Vagina (tissue), 2 donors: Measurements from ENCODE around the gene SNX17. TPM values are rescaled to one million over a fixed set of nuclear protein-coding genes. Genes with fewer than 3 reads are reported as not detected.

Experiments
- DNase-seq, 2 donors: peaks; one replicate each; pipeline ENCODE4 v3.0.0-alpha.2; 2017; ENCODE audit errors: extremely low spot score in 2 of 2
- H3K27ac ChIP-seq: fragments of 200-600 bp; sonication (generic); one replicate; pipeline ENCODE4 v1.5.1; 2019
- H3K27me3 ChIP-seq: fragments of 200-600 bp; sonication (generic); one replicate; pipeline ENCODE4 v1.5.1; 2019
- H3K36me3 ChIP-seq, 2 donors: fragments of 200-600 bp; sonication (generic); one replicate each; pipeline ENCODE4 v1.5.1; 2017 to 2019
- H3K4me1 ChIP-seq: fragments of 200-600 bp; sonication (generic); one replicate; pipeline ENCODE4 v1.5.1; 2019
- H3K4me3 ChIP-seq, 2 donors: fragments of 200-600 bp; sonication (generic); 1 replicate in 1 of 2; 2 replicates in 1 of 2; pipeline ENCODE4 v1.5.1; 2016 to 2019
- H3K9me3 ChIP-seq: fragments of 200-600 bp; sonication (generic); one replicate; pipeline ENCODE4 v1.5.1; 2019
- POLR2A ChIP-seq, 2 donors: fragments of 450-650 bp; IDR thresholded peaks; one replicate each; pipeline ENCODE4 v1.6.1; 2017; ENCODE audit warnings: antibody characterized with exemption in 2 of 2, mild to moderate bottlenecking in 2 of 2, moderate library complexity in 2 of 2
- POLR2AphosphoS5 ChIP-seq, 2 donors: sonication (generic); formaldehyde crosslinking; IDR thresholded peaks; one replicate each; pipeline ENCODE4 v1.9.0; 2017; ENCODE audit warnings: antibody characterized with exemption in 2 of 2, mild to moderate bottlenecking in 2 of 2, low read depth in 1 of 2; ENCODE audit not compliant: insufficient read depth in 1 of 2
- intact Hi-C: fragments of 100-400 bp; cut with DNase I; formaldehyde crosslinking; loops from one replicate; pipeline ENCODE4 v1.15.1; 2023
- total RNA-seq: library from RNA; depleted of rRNA; stranded (reverse); fragments of >200 nt; gene quantifications from one replicate; pipeline ENCODE4 v1.2.3, GENCODE V29; 2016
- TF ChIP-seq, protein P1 (sequence below), 3 experiments: fragments of 450-650 bp in 2 of 3; fragments of 200-600 bp in 1 of 3; sonication (generic) in 1 of 3; IDR thresholded peaks; one replicate each; pipeline ENCODE4 v1.5.1; 2017 to 2019; ENCODE audit warnings: antibody characterized with exemption in 3 of 3, mild to moderate bottlenecking in 2 of 3, moderate library complexity in 2 of 3

Gene SNX17
- total RNA-seq, 1 donor from 2014 or later: 99.2 TPM

DNA sequence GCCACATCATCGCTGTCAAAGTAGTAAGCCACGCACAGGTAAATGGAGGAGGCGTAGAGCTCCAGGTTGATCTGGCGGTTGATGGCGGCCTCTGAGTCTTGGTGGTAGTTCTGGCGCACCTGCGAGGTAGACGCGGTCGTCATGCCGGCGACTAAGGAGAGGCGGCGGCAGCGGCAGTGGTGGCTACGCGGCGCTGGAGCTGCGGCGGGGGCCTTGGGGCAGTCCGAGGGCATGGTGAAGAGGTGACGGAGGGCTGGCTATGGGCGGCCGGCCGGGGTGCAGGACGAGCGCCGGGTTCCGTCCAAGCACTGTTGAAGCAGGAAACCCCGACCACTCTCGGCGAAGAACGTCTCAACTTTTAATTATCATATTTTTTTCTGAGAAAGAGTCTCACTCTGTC, 22.8 kb downstream of the SNX17 start:
- intact Hi-C loops: no loop called here
- Histone ChIP-seq H3K36me3 (no peaks in the 10 kb centered on the region), H3K27me3 (no peaks in the 10 kb centered on the region), H3K4me1 (no peaks in the 10 kb centered on the region), H3K27ac (no peak overlapping the region), H3K4me3 (no peak overlapping the region), H3K9me3 (no peaks in the 10 kb centered on the region)
- no peak for TF ChIP-seq POLR2A (IDR thresholded peaks at IDR 0.05)
- no peak for DNase-seq

DNA sequence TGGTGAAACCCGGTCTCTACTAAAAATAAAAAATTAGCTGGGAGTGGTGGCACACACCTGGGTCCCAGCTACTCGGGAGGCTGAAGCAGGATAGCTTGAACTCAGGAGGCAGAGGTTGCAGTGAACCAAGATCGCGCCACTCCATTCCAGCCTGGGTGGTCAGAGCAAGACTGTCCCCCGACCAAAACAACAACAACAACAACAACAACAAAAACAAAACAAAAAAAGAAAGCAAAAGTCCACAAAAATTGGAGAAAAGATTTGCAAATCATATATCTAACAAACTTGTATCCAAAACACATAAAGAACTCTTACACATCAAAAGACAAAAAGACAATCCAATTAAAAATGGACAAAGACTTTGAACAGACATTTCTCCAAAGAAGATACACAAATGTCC, 28.5 kb downstream of the SNX17 start:
- Histone ChIP-seq H3K27me3 (no peaks in the 10 kb centered on the region), H3K36me3 (no peaks in the 10 kb centered on the region), H3K27ac (no peak overlapping the region), H3K9me3 (no peaks in the 10 kb centered on the region), H3K4me3 (no peak overlapping the region), H3K4me1 (peaks cover 12% of the 10 kb centered on the region)
- TF ChIP-seq, protein P1, sequence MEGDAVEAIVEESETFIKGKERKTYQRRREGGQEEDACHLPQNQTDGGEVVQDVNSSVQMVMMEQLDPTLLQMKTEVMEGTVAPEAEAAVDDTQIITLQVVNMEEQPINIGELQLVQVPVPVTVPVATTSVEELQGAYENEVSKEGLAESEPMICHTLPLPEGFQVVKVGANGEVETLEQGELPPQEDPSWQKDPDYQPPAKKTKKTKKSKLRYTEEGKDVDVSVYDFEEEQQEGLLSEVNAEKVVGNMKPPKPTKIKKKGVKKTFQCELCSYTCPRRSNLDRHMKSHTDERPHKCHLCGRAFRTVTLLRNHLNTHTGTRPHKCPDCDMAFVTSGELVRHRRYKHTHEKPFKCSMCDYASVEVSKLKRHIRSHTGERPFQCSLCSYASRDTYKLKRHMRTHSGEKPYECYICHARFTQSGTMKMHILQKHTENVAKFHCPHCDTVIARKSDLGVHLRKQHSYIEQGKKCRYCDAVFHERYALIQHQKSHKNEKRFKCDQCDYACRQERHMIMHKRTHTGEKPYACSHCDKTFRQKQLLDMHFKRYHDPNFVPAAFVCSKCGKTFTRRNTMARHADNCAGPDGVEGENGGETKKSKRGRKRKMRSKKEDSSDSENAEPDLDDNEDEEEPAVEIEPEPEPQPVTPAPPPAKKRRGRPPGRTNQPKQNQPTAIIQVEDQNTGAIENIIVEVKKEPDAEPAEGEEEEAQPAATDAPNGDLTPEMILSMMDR (IDR thresholded peaks at IDR 0.05): no peak
- no peak for TF ChIP-seq POLR2AphosphoS5 (IDR thresholded peaks at IDR 0.05; ENCODE audit: insufficient read depth in 1 of 2, low read depth in 1 of 2)
- TF ChIP-seq POLR2A (IDR thresholded peaks at IDR 0.05): no peak
- intact Hi-C loops: no loop called here
- no peak for DNase-seq

DNA sequence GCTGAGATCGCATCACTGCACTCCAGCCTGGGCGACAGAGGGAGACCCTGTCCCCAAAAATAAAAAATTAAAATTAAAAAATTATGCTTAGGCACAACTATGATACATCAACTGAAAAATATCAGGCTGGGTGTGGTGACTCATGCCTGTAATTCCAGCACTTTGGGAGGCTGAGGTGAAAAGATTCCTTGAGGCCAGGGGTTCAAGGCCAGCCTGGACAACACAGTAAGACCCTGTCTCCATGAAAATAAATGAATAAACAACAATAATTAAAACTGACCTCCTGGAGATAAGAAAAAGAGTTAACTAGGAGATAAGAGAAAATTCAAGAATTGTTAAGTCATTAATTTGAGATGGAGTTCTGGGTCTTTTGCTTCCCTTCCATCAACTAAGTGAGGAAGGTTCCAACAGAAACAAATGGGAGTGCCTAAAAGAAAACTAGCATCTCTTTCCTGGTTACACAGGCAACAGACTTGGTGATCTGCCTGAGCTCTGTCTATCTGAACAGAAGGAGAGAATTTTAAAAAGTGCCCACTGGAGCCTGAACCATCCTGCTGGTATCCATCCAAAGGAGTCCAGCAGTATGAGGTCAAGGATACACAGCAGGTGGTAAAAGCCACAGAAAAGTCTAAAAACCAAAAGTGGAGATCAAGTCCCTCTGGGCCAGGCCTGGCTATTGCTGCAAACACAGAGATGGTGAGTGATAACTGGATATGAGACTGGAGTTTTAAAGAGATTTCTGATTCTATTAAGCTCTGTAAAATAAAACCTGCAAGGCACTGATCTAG, 30.1 kb downstream of the SNX17 start:
- no peak overlapping the region for H3K27ac ChIP-seq
- H3K9me3 ChIP-seq: no peaks in the 10 kb centered on the region
- peaks cover 13% of the 10 kb centered on the region for H3K4me1 ChIP-seq
- no peaks in the 10 kb centered on the region for H3K36me3 ChIP-seq
- TF ChIP-seq POLR2A (IDR thresholded peaks at IDR 0.05): no peak
- no peak for TF ChIP-seq POLR2AphosphoS5 (IDR thresholded peaks at IDR 0.05; ENCODE audit: insufficient read depth in 1 of 2, low read depth in 1 of 2)
- TF ChIP-seq, protein P1 (IDR thresholded peaks at IDR 0.05): no peak
- no peak overlapping the region for H3K4me3 ChIP-seq
- H3K27me3 ChIP-seq: no peaks in the 10 kb centered on the region
- intact Hi-C loops: no loop called here
- DNase-seq: no peak

DNA sequence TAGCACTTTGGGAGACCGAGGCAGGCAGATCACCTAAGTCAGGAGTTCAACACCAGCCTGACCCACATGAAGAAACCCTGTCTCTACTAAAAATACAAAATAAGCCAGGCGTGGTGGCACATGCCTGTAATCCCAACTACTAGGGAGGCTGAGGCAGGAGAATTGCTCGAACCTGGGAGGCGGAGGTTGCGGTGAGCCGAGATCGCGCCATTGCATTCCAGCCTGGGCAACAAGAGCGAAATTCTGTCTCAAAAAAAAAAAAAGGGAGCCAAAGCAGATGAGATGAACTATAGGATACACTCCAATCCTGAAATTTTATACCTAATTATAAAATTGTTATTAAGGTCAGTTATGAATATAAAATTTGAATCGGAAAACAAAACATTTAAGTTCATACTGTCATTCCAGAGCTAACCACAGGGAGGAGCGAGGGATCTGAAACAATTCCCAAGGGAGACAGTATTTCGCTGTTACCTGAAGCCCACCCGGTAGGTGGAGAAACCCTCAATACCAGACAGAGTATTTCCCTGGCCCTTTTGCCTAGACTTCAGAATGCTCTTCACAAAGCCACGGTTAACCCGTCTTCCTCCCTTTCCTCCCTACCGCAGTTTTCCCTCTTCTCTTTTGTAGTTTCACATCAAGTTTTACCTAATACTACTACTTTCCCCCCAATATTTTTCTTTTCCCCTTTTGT, 37.5 kb downstream of the SNX17 start:
- intact Hi-C loops: no loop called here
- TF ChIP-seq POLR2AphosphoS5 (IDR thresholded peaks at IDR 0.05; ENCODE audit: insufficient read depth in 1 of 2, low read depth in 1 of 2) (no peak), POLR2A (IDR thresholded peaks at IDR 0.05) (no peak)
- TF ChIP-seq, protein P1 (IDR thresholded peaks at IDR 0.05): peak in 1 of 3 experiments; percentile 21
- Histone ChIP-seq H3K36me3 (no peaks in the 10 kb centered on the region), H3K9me3 (no peaks in the 10 kb centered on the region), H3K4me1 (peaks cover 30% of the 10 kb centered on the region), H3K4me3 (peak overlapping the region; percentile 67 to 97), H3K27ac (no peak overlapping the region), H3K27me3 (no peaks in the 10 kb centered on the region)
- DNase-seq: no peak

DNA sequence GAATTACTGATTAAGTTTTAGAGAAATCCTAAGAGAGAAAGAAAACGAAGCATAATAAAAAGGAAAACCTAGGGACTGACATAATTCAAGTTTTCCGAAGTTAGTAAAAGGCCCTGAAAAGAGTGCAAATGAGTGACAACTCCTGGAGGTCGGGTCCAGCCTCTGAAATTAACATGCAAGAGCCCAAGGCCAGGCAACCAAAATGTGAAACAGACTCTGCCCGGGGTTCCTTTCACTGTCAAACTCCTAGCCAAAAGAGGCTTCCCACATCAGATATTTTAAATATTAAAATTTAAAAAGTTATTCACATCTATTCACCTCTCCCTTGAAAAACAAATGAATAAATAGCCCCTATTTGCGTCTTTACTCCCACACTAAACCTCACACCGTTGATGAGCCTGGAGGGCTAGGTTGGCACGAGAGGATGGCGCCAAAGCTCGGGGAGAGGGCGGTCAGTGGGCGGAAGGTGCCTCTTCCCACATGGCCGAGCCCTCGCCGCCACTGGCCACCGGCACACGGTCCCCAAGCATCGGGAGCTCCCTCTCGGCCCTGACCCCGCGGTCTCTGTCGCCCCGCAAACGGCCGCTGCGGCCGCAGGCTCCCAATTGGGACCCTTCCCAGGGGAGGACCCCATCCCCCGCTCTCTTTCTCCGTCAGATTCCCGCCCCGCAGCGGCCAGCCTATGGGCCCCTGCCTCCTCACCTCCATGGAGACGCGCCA, 38.3 kb downstream of the SNX17 start:
- TF ChIP-seq POLR2A (IDR thresholded peaks at IDR 0.05) (no peak), POLR2AphosphoS5 (IDR thresholded peaks at IDR 0.05; ENCODE audit: insufficient read depth in 1 of 2, low read depth in 1 of 2) (no peak)
- TF ChIP-seq, protein P1 (IDR thresholded peaks at IDR 0.05): no peak

More for the DNA sequence above, 38.3 kb downstream of the SNX17 start:
- Histone ChIP-seq H3K27ac (peak overlapping the region; percentile 80), H3K4me1 (peaks cover 30% of the 10 kb centered on the region), H3K27me3 (no peaks in the 10 kb centered on the region), H3K9me3 (no peaks in the 10 kb centered on the region), H3K36me3 (no peaks in the 10 kb centered on the region), H3K4me3 (peak overlapping the region; percentile 67 to 97)
- intact Hi-C loops: no loop called here
- no peak for DNase-seq
